H54 (cell line): ENCODE data around the gene GAS5.
A peak's percentile ranks its signal among the peaks of the same experiment; 100 is the strongest.
"Not testable (repeated sequence)": the region's sequence is repeated elsewhere in the genome, so short reads cannot be mapped to it uniquely, and the experiment has no call there.

Experiments
- DNase-seq: peaks from one replicate; pipeline ENCODE4 v3.0.0; 2011; ENCODE audit warnings: low spot score, mixed read lengths; ENCODE audit not compliant: insufficient read length
- FAIRE-seq: peaks from 3 replicates; lab custom pipeline; 2011; peaks lifted over from hg19 to GRCh38; lab: Jason Lieb, UNC
- POLR2A ChIP-seq: IDR thresholded peaks from 2 replicates; pipeline ENCODE4 v1.6.1; 2011; ENCODE audit warnings: low read depth, mild to moderate bottlenecking, low read length

Gene GAS5

GRCh38 chr1:173886746-173887611 is 19.2 kb upstream of the GAS5 start:
- no peak for TF ChIP-seq POLR2A
- DNase-seq (no peak), FAIRE-seq (no peak)

GRCh38 chr1:173884701-173885100 is 16.9 kb upstream of the GAS5 start:
- FAIRE-seq: no peak
- DNase-seq: no peak
- TF ChIP-seq POLR2A: no peak

GRCh38 chr1:173881117-173881516 is 13.3 kb upstream of the GAS5 start:
- DNase-seq, FAIRE-seq: not testable (repeated sequence)

GRCh38 chr1:173878251-173878650 is 10.5 kb upstream of the GAS5 start:
- FAIRE-seq (no peak), DNase-seq (no peak)
- TF ChIP-seq POLR2A: no peak

- no peak for DNase-seq
- no peak for TF ChIP-seq POLR2A
- no peak for FAIRE-seq
Observed at GRCh38 chr1:173876732-173877131, 8.9 kb upstream of the GAS5 start.

GRCh38 chr1:173871500-173871899 is 3.7 kb upstream of the GAS5 start:
- TF ChIP-seq POLR2A: no peak
- no peak for FAIRE-seq

GRCh38 chr1:173871091-173871490 is 3.3 kb upstream of the GAS5 start:
- TF ChIP-seq POLR2A: no peak
- no peak for FAIRE-seq
- no peak for DNase-seq

More at GRCh38 chr1:173871500-173871899, 3.7 kb upstream of the GAS5 start:
- DNase-seq: no peak

GRCh38 chr1:173870252-173871075 is 2.7 kb upstream of the GAS5 start:
- FAIRE-seq (no peak), DNase-seq (no peak)
- TF ChIP-seq POLR2A: no peak

- FAIRE-seq (no peak), DNase-seq (no peak)
- no peak for TF ChIP-seq POLR2A
Observed at GRCh38 chr1:173869021-173869359, 1.2 kb upstream of the GAS5 start.

GRCh38 chr1:173868266-173869020 is 654 bp upstream of the GAS5 start, which contains the start of gene ZBTB37:
ZBTB37 (plus strand) TSS chr1:173868380; CDS start chr1:173870226, 1,846 bp downstream.
- no peak for FAIRE-seq
- peak; percentile 75 for DNase-seq

GRCh38 chr1:173867141-173867752 is 542 bp downstream of the GAS5 start:
- no peak for DNase-seq
- no peak for FAIRE-seq
- 0 out of 2 replicates have a peak, but pooled peaks have one; percentile 10 for TF ChIP-seq POLR2A

More at GRCh38 chr1:173868266-173869020, 654 bp upstream of the GAS5 start, which contains the start of gene ZBTB37:
- TF ChIP-seq POLR2A: 0 out of 2 replicates have a peak, but pooled peaks have one; percentile 33

GRCh38 chr1:173866413-173867115 is 1.2 kb downstream of the GAS5 start:
- FAIRE-seq: no peak
- no peak for DNase-seq
- no peak for TF ChIP-seq POLR2A
